GM12878 (cell line): ENCODE results near the gene MBNL1.

Source experiments
- CREM ChIP-seq: IDR thresholded peaks from 2 replicates; pipeline ENCODE4 v1.6.1; 2014; ENCODE audit warnings: antibody characterized with exemption, low read depth
- IKZF1 ChIP-seq: fragments of 450-650 bp; conservative IDR thresholded peaks from 2 replicates; pipeline ENCODE4 v1.6.1; 2017; ENCODE audit warnings: antibody characterized with exemption, mild to moderate bottlenecking
- NR2C2 ChIP-seq: IDR thresholded peaks from 2 replicates; pipeline ENCODE4 v1.6.1; 2011; ENCODE audit warnings: borderline replicate concordance, low read depth; ENCODE audit not compliant: control insufficient read depth, insufficient read length
- POLR2AphosphoS5 ChIP-seq: IDR thresholded peaks from 2 replicates; pipeline ENCODE4 v1.6.1; 2011; ENCODE audit warnings: mild to moderate bottlenecking, low read length, inconsistent platforms
- SMC3 ChIP-seq: IDR thresholded peaks from 2 replicates; pipeline ENCODE4 v1.6.1; 2011; ENCODE audit warnings: low read length, improper control_type of control experiment, borderline replicate concordance
- SP1 ChIP-seq: IDR thresholded peaks from one replicate; pipeline ENCODE4 v1.6.1; 2011; ENCODE audit warnings: low read depth, low read length
- SUZ12 ChIP-seq: fragments of 200-600 bp; sonication (generic); IDR thresholded peaks from one replicate; pipeline ENCODE4 v1.6.1; 2018; ENCODE audit warnings: antibody characterized with exemption, mild to moderate bottlenecking; ENCODE audit not compliant: unreplicated experiment
- ZNF217 ChIP-seq: fragments of 450-650 bp; IDR thresholded peaks from 2 replicates; pipeline ENCODE4 v1.6.1; 2017; ENCODE audit warnings: antibody characterized with exemption, mild to moderate bottlenecking
- ZNF274 ChIP-seq: IDR thresholded peaks from one replicate; pipeline ENCODE4 v1.8.0; 2011; ENCODE audit not compliant: insufficient read length, insufficient read depth
- TF ChIP-seq, protein P1 (sequence below): IDR thresholded peaks from 2 replicates; pipeline ENCODE4 v1.6.1; 2012; ENCODE audit warnings: mild to moderate bottlenecking, low read depth, low read length
- TF ChIP-seq, protein P2 (sequence below): fragments of 450-650 bp; IDR thresholded peaks from 2 replicates; pipeline ENCODE4 v1.6.1; 2014; ENCODE audit warnings: mild to moderate bottlenecking
- TF ChIP-seq, protein P3 (sequence below): IDR thresholded peaks from 2 replicates; pipeline ENCODE4 v1.6.1; 2011; ENCODE audit warnings: borderline replicate concordance, low read depth, mild to moderate bottlenecking, moderate library complexity, mixed read lengths, low read length; ENCODE audit not compliant: insufficient read depth; ENCODE audit errors: extremely low read length
- TF ChIP-seq, protein P4 (sequence below): fragments of 450-650 bp; IDR thresholded peaks from 2 replicates; pipeline ENCODE4 v1.6.1; 2017; ENCODE audit warnings: mild to moderate bottlenecking, moderate library complexity
- TF ChIP-seq, protein P5 (sequence below), 3 experiments: IDR thresholded peaks in 2 of 3; conservative IDR thresholded peaks in 1 of 3; 2 replicates each; pipeline ENCODE4 v1.5.1; 2011; ENCODE audit warnings: low read depth in 3 of 3, low read length in 3 of 3, mild to moderate bottlenecking in 3 of 3, control low read depth in 2 of 3, moderate library complexity in 2 of 3, inconsistent platforms in 1 of 3, mixed read lengths in 1 of 3; ENCODE audit not compliant: control insufficient read depth in 2 of 3, insufficient read depth in 1 of 3; ENCODE audit errors: extremely low read depth in 1 of 3

DNA sequence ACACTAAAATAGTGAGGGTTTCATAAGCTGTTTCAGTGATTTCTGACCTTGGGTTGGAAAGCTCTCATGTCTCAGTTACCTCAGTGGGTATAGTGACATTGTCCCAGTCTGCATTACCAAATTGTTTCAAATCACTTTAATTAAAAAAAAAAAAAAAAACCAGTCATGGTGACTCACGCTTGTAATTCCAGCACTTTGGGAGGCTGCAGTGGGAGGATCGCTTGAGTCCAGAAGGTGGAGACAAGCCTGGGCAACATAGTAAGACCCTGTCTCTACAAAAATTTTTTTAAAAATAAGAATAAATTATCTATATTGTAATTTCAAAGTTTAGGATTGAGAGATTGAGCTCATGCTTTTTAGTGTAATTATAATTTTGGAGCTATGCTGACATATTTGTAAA lies 78.0 kb downstream of the MBNL1 start:
- no peak for TF ChIP-seq ZNF274
- no peak for TF ChIP-seq SUZ12
- TF ChIP-seq, protein P1, sequence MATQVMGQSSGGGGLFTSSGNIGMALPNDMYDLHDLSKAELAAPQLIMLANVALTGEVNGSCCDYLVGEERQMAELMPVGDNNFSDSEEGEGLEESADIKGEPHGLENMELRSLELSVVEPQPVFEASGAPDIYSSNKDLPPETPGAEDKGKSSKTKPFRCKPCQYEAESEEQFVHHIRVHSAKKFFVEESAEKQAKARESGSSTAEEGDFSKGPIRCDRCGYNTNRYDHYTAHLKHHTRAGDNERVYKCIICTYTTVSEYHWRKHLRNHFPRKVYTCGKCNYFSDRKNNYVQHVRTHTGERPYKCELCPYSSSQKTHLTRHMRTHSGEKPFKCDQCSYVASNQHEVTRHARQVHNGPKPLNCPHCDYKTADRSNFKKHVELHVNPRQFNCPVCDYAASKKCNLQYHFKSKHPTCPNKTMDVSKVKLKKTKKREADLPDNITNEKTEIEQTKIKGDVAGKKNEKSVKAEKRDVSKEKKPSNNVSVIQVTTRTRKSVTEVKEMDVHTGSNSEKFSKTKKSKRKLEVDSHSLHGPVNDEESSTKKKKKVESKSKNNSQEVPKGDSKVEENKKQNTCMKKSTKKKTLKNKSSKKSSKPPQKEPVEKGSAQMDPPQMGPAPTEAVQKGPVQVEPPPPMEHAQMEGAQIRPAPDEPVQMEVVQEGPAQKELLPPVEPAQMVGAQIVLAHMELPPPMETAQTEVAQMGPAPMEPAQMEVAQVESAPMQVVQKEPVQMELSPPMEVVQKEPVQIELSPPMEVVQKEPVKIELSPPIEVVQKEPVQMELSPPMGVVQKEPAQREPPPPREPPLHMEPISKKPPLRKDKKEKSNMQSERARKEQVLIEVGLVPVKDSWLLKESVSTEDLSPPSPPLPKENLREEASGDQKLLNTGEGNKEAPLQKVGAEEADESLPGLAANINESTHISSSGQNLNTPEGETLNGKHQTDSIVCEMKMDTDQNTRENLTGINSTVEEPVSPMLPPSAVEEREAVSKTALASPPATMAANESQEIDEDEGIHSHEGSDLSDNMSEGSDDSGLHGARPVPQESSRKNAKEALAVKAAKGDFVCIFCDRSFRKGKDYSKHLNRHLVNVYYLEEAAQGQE, result no peak
- TF ChIP-seq, protein P2, sequence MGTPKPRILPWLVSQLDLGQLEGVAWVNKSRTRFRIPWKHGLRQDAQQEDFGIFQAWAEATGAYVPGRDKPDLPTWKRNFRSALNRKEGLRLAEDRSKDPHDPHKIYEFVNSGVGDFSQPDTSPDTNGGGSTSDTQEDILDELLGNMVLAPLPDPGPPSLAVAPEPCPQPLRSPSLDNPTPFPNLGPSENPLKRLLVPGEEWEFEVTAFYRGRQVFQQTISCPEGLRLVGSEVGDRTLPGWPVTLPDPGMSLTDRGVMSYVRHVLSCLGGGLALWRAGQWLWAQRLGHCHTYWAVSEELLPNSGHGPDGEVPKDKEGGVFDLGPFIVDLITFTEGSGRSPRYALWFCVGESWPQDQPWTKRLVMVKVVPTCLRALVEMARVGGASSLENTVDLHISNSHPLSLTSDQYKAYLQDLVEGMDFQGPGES, result no peak
- TF ChIP-seq CREM, result no peak
- no peak for TF ChIP-seq SMC3
- TF ChIP-seq IKZF1, result no peak
- TF ChIP-seq, protein P3, sequence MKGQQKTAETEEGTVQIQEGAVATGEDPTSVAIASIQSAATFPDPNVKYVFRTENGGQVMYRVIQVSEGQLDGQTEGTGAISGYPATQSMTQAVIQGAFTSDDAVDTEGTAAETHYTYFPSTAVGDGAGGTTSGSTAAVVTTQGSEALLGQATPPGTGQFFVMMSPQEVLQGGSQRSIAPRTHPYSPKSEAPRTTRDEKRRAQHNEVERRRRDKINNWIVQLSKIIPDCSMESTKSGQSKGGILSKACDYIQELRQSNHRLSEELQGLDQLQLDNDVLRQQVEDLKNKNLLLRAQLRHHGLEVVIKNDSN, result no peak
- TF ChIP-seq, protein P4, sequence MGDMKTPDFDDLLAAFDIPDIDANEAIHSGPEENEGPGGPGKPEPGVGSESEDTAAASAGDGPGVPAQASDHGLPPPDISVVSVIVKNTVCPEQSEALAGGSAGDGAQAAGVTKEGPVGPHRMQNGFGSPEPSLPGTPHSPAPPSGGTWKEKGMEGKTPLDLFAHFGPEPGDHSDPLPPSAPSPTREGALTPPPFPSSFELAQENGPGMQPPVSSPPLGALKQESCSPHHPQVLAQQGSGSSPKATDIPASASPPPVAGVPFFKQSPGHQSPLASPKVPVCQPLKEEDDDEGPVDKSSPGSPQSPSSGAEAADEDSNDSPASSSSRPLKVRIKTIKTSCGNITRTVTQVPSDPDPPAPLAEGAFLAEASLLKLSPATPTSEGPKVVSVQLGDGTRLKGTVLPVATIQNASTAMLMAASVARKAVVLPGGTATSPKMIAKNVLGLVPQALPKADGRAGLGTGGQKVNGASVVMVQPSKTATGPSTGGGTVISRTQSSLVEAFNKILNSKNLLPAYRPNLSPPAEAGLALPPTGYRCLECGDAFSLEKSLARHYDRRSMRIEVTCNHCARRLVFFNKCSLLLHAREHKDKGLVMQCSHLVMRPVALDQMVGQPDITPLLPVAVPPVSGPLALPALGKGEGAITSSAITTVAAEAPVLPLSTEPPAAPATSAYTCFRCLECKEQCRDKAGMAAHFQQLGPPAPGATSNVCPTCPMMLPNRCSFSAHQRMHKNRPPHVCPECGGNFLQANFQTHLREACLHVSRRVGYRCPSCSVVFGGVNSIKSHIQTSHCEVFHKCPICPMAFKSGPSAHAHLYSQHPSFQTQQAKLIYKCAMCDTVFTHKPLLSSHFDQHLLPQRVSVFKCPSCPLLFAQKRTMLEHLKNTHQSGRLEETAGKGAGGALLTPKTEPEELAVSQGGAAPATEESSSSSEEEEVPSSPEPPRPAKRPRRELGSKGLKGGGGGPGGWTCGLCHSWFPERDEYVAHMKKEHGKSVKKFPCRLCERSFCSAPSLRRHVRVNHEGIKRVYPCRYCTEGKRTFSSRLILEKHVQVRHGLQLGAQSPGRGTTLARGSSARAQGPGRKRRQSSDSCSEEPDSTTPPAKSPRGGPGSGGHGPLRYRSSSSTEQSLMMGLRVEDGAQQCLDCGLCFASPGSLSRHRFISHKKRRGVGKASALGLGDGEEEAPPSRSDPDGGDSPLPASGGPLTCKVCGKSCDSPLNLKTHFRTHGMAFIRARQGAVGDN, result no peak
- TF ChIP-seq ZNF217, result no peak
- TF ChIP-seq SP1, result no peak
- no peak for TF ChIP-seq POLR2AphosphoS5
- TF ChIP-seq NR2C2, result no peak
- TF ChIP-seq, protein P5, sequence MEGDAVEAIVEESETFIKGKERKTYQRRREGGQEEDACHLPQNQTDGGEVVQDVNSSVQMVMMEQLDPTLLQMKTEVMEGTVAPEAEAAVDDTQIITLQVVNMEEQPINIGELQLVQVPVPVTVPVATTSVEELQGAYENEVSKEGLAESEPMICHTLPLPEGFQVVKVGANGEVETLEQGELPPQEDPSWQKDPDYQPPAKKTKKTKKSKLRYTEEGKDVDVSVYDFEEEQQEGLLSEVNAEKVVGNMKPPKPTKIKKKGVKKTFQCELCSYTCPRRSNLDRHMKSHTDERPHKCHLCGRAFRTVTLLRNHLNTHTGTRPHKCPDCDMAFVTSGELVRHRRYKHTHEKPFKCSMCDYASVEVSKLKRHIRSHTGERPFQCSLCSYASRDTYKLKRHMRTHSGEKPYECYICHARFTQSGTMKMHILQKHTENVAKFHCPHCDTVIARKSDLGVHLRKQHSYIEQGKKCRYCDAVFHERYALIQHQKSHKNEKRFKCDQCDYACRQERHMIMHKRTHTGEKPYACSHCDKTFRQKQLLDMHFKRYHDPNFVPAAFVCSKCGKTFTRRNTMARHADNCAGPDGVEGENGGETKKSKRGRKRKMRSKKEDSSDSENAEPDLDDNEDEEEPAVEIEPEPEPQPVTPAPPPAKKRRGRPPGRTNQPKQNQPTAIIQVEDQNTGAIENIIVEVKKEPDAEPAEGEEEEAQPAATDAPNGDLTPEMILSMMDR (IDR thresholded peaks at IDR 0.05 in 2 of 3, conservative IDR thresholded peaks at IDR 0.05 in 1 of 3; ENCODE audit: control insufficient read depth in 2 of 3, extremely low read depth in 1 of 3, insufficient read depth in 1 of 3, low read depth in 3 of 3, low read length in 3 of 3), result no peak
